Measurements from ENCODE around the gene C1orf56. TPM values are rescaled to one million over a fixed set of nuclear protein-coding genes. Genes with fewer than 3 reads are reported as not detected.
A peak's percentile ranks its signal among the peaks of the same experiment; 100 is the strongest.

C1orf56 gene
- polyA plus RNA-seq, 1 of the 3 experiments (the other 2 are of a cell fraction) = 5.5 TPM

DNA sequence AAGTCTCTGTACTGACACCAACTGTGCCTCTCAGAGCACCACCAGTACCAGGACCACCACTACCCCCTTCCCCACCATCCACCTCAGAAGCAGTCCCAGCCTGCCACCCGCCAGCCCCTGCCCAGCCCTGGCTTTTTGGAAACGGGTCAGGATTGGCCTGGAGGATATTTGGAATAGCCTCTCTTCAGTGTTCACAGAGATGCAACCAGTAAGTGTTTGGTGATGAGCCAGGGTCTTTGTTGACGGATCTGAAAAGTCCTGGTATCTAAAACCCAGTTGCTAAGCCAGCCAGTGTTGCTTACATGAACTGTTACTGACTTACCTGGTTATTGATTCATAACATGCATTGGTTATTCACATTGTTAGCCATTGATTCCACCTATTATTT lies 1.1 kb downstream of the C1orf56 start:
- Histone ChIP-seq H3K27me3 (ENCODE audit: insufficient read depth) (no peaks in the 10 kb centered on the region), H3K4me3 (ENCODE audit: low read depth in 2 of 2, low read length in 1 of 2) (peak overlapping the region; percentile 73 to 77), H3K9ac (peak overlapping the region; percentile 75; the same call in 1 of the 2 replicates), H3K36me3 (replicated peaks in 1 of 2; ENCODE audit: control insufficient read depth in 1 of 2, insufficient read depth in 2 of 2, low read length in 1 of 2) (peaks cover 26 to 33% of the 10 kb centered on the region in 2 experiments), H3F3A (replicated peaks; ENCODE audit: insufficient read depth) (peaks cover 34% of the 10 kb centered on the region), H3K9me2 (no peaks in the 10 kb centered on the region), H2AFZ (ENCODE audit: low read depth) (no peak overlapping the region), H3K4me1 (ENCODE audit: control insufficient read depth in 1 of 2, insufficient read depth in 2 of 2, low read depth in 1 of 2, low read length in 1 of 2) (peaks cover 0 to 12% of the 10 kb centered on the region in 2 experiments; a peak in 2 of 4 replicates), H3K9me3 (no peaks in the 10 kb centered on the region), H3K27ac (ENCODE audit: low read depth in 2 of 2, low read length in 1 of 2) (peak overlapping the region; percentile 70 to 95; a peak in 3 of 4 replicates), H3K4me2 (peak overlapping the region; percentile 95), H4K20me1 (ENCODE audit: insufficient read depth) (no peaks in the 10 kb centered on the region), H3K79me2 (ENCODE audit: insufficient read depth) (peaks cover 15% of the 10 kb centered on the region; the same call in 1 of the 2 replicates)
- peak; percentile 86 for DNase-seq
- ChIA-PET CTCF (interaction anchor here (0.6 to 4.4 kb wide), 10 partner anchors 11 to 96 kb away, joined by 3 to 67 read pairs (median 6); partner anchors contain the start of genes BNIPL, CDC42SE1, GABPB2 and MLLT11), POLR2A (interaction anchor here (1.1 to 3.5 kb wide), 3 partner anchors 10 to 49 kb away, joined by 3 to 24 read pairs (median 9); partner anchors contain the start of genes CDC42SE1, MINDY1 and MLLT11)
- TF ChIP-seq FOSL2 (IDR thresholded peaks at IDR 0.05; ENCODE audit: borderline replicate concordance, low read depth) = no peak
- TF ChIP-seq, protein P1, sequence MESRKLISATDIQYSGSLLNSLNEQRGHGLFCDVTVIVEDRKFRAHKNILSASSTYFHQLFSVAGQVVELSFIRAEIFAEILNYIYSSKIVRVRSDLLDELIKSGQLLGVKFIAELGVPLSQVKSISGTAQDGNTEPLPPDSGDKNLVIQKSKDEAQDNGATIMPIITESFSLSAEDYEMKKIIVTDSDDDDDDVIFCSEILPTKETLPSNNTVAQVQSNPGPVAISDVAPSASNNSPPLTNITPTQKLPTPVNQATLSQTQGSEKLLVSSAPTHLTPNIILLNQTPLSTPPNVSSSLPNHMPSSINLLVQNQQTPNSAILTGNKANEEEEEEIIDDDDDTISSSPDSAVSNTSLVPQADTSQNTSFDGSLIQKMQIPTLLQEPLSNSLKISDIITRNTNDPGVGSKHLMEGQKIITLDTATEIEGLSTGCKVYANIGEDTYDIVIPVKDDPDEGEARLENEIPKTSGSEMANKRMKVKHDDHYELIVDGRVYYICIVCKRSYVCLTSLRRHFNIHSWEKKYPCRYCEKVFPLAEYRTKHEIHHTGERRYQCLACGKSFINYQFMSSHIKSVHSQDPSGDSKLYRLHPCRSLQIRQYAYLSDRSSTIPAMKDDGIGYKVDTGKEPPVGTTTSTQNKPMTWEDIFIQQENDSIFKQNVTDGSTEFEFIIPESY (IDR thresholded peaks at IDR 0.05; ENCODE audit: borderline replicate concordance, low read depth) = no peak
- peak; percentile 18; the same call in 1 of the 2 replicates for TF ChIP-seq SMC3 (IDR thresholded peaks at IDR 0.05; ENCODE audit: low read depth, low read length)
- WGBS (ENCODE audit: low lambda C conversion rate) = 35% methylated on average over 3 of the region's 3 CpGs

DNA sequence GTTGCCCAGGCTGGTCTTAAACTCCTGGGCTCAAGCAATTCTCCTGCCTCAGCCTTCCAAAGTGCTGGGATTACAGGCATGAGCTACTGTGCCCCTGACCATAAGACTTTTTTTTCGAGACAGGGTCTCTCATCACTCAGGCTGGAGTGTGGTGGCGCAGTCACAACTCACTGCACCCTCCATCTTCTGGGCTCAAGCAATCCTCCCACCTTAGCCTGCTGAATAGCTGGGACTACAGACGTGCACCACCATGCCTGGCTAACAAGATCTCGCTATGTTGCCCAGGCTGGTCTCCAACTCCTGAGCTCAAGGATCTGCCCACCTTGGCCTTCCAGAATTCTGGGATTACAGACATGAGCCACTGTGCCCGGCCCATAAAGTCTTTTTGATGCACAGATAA lies 1.9 kb downstream of the C1orf56 start:
- Histone ChIP-seq H3K4me3 (ENCODE audit: low read depth in 2 of 2, low read length in 1 of 2) (no peak overlapping the region), H3K4me2 (peak overlapping the region; percentile 95; the same call in 1 of the 2 replicates), H3K27ac (ENCODE audit: low read depth in 2 of 2, low read length in 1 of 2) (no peak overlapping the region), H3K36me3 (replicated peaks in 1 of 2; ENCODE audit: control insufficient read depth in 1 of 2, insufficient read depth in 2 of 2, low read length in 1 of 2) (peaks cover 34 to 41% of the 10 kb centered on the region in 2 experiments), H3F3A (replicated peaks; ENCODE audit: insufficient read depth) (peaks cover 36% of the 10 kb centered on the region), H3K4me1 (ENCODE audit: control insufficient read depth in 1 of 2, insufficient read depth in 2 of 2, low read depth in 1 of 2, low read length in 1 of 2) (peaks cover 0 to 12% of the 10 kb centered on the region in 2 experiments; a peak in 2 of 4 replicates), H3K27me3 (ENCODE audit: insufficient read depth) (no peaks in the 10 kb centered on the region), H3K9ac (no peak overlapping the region), H4K20me1 (ENCODE audit: insufficient read depth) (no peaks in the 10 kb centered on the region), H3K79me2 (ENCODE audit: insufficient read depth) (peaks cover 15% of the 10 kb centered on the region; the same call in 1 of the 2 replicates), H3K9me2 (no peaks in the 10 kb centered on the region), H3K9me3 (no peaks in the 10 kb centered on the region), H2AFZ (ENCODE audit: low read depth) (no peak overlapping the region)
- ChIA-PET POLR2A (interaction anchor here (3.5 kb wide), 1 partner anchor 10 kb away, joined by 24 read pairs; the partner anchor contains the start of genes CDC42SE1 and MLLT11), CTCF (interaction anchor here (1.3 to 4.4 kb wide), 5 partner anchors 10 to 54 kb away, joined by 4 to 67 read pairs (median 5); partner anchors contain the start of genes CDC42SE1, MINDY1 and MLLT11)
- no peak for DNase-seq
- WGBS (ENCODE audit: low lambda C conversion rate) = 100% methylated on average over 1 of the region's 5 CpGs
- no peak for TF ChIP-seq FOXM1 (IDR thresholded peaks at IDR 0.05; ENCODE audit: low read depth)
- no peak for TF ChIP-seq MXI1 (IDR thresholded peaks at IDR 0.05; ENCODE audit: low read depth, low read length)
- TF ChIP-seq SIN3A (IDR thresholded peaks at IDR 0.05; ENCODE audit: borderline replicate concordance, low read depth, low read length) = no peak
- TF ChIP-seq EZH2phosphoT487 (IDR thresholded peaks at IDR 0.05; ENCODE audit: borderline replicate concordance, low read depth) = no peak

Data from SK-N-SH (cell line).